CD4-positive, alpha-beta T cell treated with Interleukin-6 at 100 ng/mL for 8 hours (primary cell): Measurements from ENCODE around the gene MZB1.
A peak's percentile ranks its signal among the peaks of the same experiment; 100 is the strongest.
"Not testable (repeated sequence)": the region's sequence is repeated elsewhere in the genome, so short reads cannot be mapped to it uniquely, and the experiment has no call there.

Experiments used
- DNase-seq: peaks from one replicate; pipeline ENCODE4 v3.0.0-alpha.2; 2020; ENCODE audit warnings: mixed read lengths, low spot score

The MZB1 gene

GRCh38 chr5:139374909-139375308 is 14.8 kb downstream of the MZB1 start:
- DNase-seq = no peak

GRCh38 chr5:139371482-139372435 is 18.0 kb downstream of the MZB1 start:
- no peak for DNase-seq

GRCh38 chr5:139369181-139369580 is 20.5 kb downstream of the MZB1 start:
- DNase-seq = no peak

GRCh38 chr5:139368613-139369012 is 21.1 kb downstream of the MZB1 start:
- no peak for DNase-seq

- no peak for DNase-seq
Observed at GRCh38 chr5:139364466-139364865, 25.2 kb downstream of the MZB1 start.

- no peak for DNase-seq
Observed at GRCh38 chr5:139363937-139364336, 25.8 kb downstream of the MZB1 start.

- DNase-seq = no peak
Observed at GRCh38 chr5:139361835-139362429, 27.8 kb downstream of the MZB1 start.

GRCh38 chr5:139360384-139360783 is 29.3 kb downstream of the MZB1 start:
- no peak for DNase-seq

- no peak for DNase-seq
Observed at GRCh38 chr5:139358064-139358463, 31.6 kb downstream of the MZB1 start.

GRCh38 chr5:139355900-139356299 is 33.8 kb downstream of the MZB1 start:
- not testable (repeated sequence) for DNase-seq

GRCh38 chr5:139354186-139354585 is 35.5 kb downstream of the MZB1 start:
- no peak for DNase-seq

GRCh38 chr5:139347863-139348262 is 41.9 kb downstream of the MZB1 start:
- not testable (repeated sequence) for DNase-seq

- not testable (repeated sequence) for DNase-seq
Observed at GRCh38 chr5:139345442-139345841, 44.3 kb downstream of the MZB1 start.

- DNase-seq = no peak
Observed at GRCh38 chr5:139344177-139344576, 45.5 kb downstream of the MZB1 start.

GRCh38 chr5:139343476-139343875 is 46.2 kb downstream of the MZB1 start:
- DNase-seq = no peak

GRCh38 chr5:139342423-139342723 is 47.3 kb downstream of the MZB1 start:
- DNase-seq = peak; percentile 79

GRCh38 chr5:139341689-139342422 is 47.9 kb downstream of the MZB1 start, which contains the start of gene PAIP2:
TSS of gene PAIP2 (plus strand) at chr5:139341854. CDS start at chr5:139363785, 21,931 bp downstream.
- DNase-seq = peak; percentile 97

- DNase-seq = no peak
Observed at GRCh38 chr5:139341187-139341688, 48.5 kb downstream of the MZB1 start.

GRCh38 chr5:139340051-139340450 is 49.7 kb downstream of the MZB1 start:
- no peak for DNase-seq
